Loucy (cell line): Measurements from ENCODE around the gene FMO2.

Experiments used
- H2AFZ ChIP-seq: fragments of 200-600 bp; sonication (generic); 2 replicates; pipeline ENCODE4 v1.6.0; 2016; ENCODE audit warnings: antibody characterized with exemption, mild to moderate bottlenecking, low read length, moderate library complexity
- H3F3A ChIP-seq: fragments of 200-600 bp; 2 replicates; pipeline ENCODE4 v1.6.0; 2016; ENCODE audit warnings: antibody characterized with exemption, low read depth, mild to moderate bottlenecking
- H3K27me3 ChIP-seq: fragments of 200-600 bp; sonication (generic); 2 replicates; pipeline ENCODE4 v1.6.1; 2014; ENCODE audit warnings: low read length, mild to moderate bottlenecking; ENCODE audit not compliant: insufficient read depth, poor library complexity, severe bottlenecking
- H3K36me3 ChIP-seq: fragments of 200-600 bp; sonication (generic); 2 replicates; pipeline ENCODE4 v1.6.1; 2016; ENCODE audit warnings: low read length; ENCODE audit not compliant: insufficient read depth
- H3K4me1 ChIP-seq: fragments of 200-600 bp; sonication (generic); 2 replicates; pipeline ENCODE4 v1.5.1; 2014; ENCODE audit warnings: low read length, mild to moderate bottlenecking; ENCODE audit not compliant: insufficient read depth, poor library complexity, severe bottlenecking
- H3K4me2 ChIP-seq: fragments of 200-600 bp; sonication (generic); 2 replicates; pipeline ENCODE4 v1.6.0; 2014; ENCODE audit warnings: antibody characterized with exemption, low read length, low read depth, mild to moderate bottlenecking; ENCODE audit not compliant: poor library complexity, severe bottlenecking
- H3K4me3 ChIP-seq: fragments of 200-600 bp; sonication (generic); 2 replicates; pipeline ENCODE4 v1.5.1; 2014; ENCODE audit warnings: low read length, mild to moderate bottlenecking, mixed read lengths; ENCODE audit not compliant: poor library complexity, severe bottlenecking
- H3K79me2 ChIP-seq: fragments of 200-600 bp; sonication (generic); 2 replicates; pipeline ENCODE4 v1.6.1; 2014; ENCODE audit warnings: low read length; ENCODE audit not compliant: insufficient read depth
- H3K9ac ChIP-seq: fragments of 200-600 bp; sonication (generic); 2 replicates; pipeline ENCODE4 v1.6.0; 2014; ENCODE audit warnings: mild to moderate bottlenecking, low read depth, low read length, moderate library complexity; ENCODE audit not compliant: poor library complexity, severe bottlenecking
- H3K9me2 ChIP-seq: fragments of 200-600 bp; sonication (generic); replicated peaks from 2 replicates; pipeline ENCODE4 v1.6.1; 2016; ENCODE audit warnings: low read depth, low read length, mixed read lengths
- H3K9me3 ChIP-seq: fragments of 200-600 bp; sonication (generic); 2 replicates; pipeline ENCODE4 v1.6.1; 2014; ENCODE audit warnings: mild to moderate bottlenecking, antibody characterized with exemption, low read length, low read depth; ENCODE audit not compliant: insufficient read depth
- H4K20me1 ChIP-seq: fragments of 200-600 bp; sonication (generic); 2 replicates; pipeline ENCODE4 v1.6.0; 2014; ENCODE audit warnings: antibody characterized with exemption, low read length, mild to moderate bottlenecking; ENCODE audit not compliant: insufficient read depth, poor library complexity, severe bottlenecking
- EZH2phosphoT487 ChIP-seq: fragments of 200-600 bp; IDR thresholded peaks from 2 replicates; pipeline ENCODE4 v1.6.1; 2018; ENCODE audit warnings: antibody characterized with exemption, mild to moderate bottlenecking, moderate library complexity, borderline replicate concordance
- TF ChIP-seq, protein P1 (sequence below): fragments of 200-600 bp; sonication (generic); conservative IDR thresholded peaks from 2 replicates; pipeline ENCODE4 v1.5.1; 2014; ENCODE audit warnings: mild to moderate bottlenecking, antibody characterized with exemption, low read length

FMO2 gene

DNA sequence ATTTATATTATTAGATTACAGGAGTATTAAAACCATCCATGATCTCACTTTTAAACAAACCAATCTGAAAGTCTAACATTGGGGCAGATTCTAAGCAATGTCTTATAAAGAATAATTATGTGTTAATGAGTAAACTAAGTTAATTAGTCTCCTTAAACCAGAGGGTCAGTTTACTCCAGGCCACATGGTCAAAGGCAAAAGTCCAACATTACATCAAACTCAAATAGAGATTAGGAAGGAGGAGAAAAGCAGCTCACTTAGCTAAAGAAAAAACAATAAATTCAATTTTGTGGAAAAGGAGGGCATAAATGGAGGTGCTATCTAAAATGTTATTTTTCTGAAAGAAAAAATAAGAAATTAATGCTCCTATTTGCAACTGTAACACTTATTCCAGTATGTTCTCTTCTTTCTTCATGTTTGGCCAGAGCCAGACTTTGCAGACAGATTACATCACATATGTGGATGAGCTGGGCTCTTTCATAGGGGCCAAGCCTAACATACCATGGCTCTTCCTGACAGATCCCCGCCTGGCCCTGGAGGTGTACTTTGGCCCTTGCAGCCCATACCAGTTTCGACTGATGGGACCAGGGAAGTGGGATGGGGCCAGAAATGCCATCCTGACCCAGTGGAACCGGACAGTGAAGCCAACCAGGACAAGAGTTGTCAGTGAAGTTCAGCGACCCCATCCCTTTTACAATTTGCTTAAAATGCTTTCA, 24.3 kb upstream of the FMO2 start:
- Histone ChIP-seq H3K4me2 (no peak overlapping the region), H3K4me1 (no peaks in the 10 kb centered on the region)

DNA sequence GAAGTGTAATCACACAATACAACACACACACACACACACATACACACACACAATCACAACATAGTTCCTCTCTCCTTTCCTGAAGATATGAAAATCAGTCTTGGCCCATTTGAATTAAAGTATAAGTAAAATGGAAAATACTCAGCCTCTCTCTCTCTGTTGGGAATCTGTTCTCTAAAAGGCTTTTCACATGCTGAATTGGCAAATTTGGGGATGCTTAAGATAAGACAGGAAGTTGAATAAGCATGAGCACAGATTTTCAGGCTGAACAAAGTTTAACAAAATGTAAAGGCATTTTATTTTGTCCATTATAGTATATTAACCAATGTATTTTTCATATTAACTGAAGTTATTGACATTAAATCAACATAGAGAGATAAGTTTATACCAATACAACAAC, 23.7 kb upstream of the FMO2 start:
- H3F3A ChIP-seq = no peaks in the 10 kb centered on the region
- no peaks in the 10 kb centered on the region for H3K9me2 ChIP-seq
- H3K36me3 ChIP-seq = no peaks in the 10 kb centered on the region
- H3K9me3 ChIP-seq = no peaks in the 10 kb centered on the region
- no peak overlapping the region for H3K4me3 ChIP-seq
- H3K4me2 ChIP-seq = no peak overlapping the region
- H4K20me1 ChIP-seq = no peaks in the 10 kb centered on the region
- no peak overlapping the region for H2AFZ ChIP-seq
- no peaks in the 10 kb centered on the region for H3K4me1 ChIP-seq
- H3K9ac ChIP-seq = no peak overlapping the region
- TF ChIP-seq, protein P1, sequence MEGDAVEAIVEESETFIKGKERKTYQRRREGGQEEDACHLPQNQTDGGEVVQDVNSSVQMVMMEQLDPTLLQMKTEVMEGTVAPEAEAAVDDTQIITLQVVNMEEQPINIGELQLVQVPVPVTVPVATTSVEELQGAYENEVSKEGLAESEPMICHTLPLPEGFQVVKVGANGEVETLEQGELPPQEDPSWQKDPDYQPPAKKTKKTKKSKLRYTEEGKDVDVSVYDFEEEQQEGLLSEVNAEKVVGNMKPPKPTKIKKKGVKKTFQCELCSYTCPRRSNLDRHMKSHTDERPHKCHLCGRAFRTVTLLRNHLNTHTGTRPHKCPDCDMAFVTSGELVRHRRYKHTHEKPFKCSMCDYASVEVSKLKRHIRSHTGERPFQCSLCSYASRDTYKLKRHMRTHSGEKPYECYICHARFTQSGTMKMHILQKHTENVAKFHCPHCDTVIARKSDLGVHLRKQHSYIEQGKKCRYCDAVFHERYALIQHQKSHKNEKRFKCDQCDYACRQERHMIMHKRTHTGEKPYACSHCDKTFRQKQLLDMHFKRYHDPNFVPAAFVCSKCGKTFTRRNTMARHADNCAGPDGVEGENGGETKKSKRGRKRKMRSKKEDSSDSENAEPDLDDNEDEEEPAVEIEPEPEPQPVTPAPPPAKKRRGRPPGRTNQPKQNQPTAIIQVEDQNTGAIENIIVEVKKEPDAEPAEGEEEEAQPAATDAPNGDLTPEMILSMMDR = no peak
- TF ChIP-seq EZH2phosphoT487 = no peak
- H3K27me3 ChIP-seq = no peaks in the 10 kb centered on the region
- H3K79me2 ChIP-seq = no peaks in the 10 kb centered on the region

More for the DNA sequence above, 24.3 kb upstream of the FMO2 start:
- Histone ChIP-seq H3F3A (no peaks in the 10 kb centered on the region), H3K79me2 (no peaks in the 10 kb centered on the region), H3K27me3 (no peaks in the 10 kb centered on the region), H4K20me1 (no peaks in the 10 kb centered on the region), H2AFZ (no peak overlapping the region), H3K4me3 (no peak overlapping the region), H3K9me2 (no peaks in the 10 kb centered on the region), H3K9ac (no peak overlapping the region), H3K36me3 (no peaks in the 10 kb centered on the region), H3K9me3 (no peaks in the 10 kb centered on the region)
- no peak for TF ChIP-seq EZH2phosphoT487
- TF ChIP-seq, protein P1 = no peak

DNA sequence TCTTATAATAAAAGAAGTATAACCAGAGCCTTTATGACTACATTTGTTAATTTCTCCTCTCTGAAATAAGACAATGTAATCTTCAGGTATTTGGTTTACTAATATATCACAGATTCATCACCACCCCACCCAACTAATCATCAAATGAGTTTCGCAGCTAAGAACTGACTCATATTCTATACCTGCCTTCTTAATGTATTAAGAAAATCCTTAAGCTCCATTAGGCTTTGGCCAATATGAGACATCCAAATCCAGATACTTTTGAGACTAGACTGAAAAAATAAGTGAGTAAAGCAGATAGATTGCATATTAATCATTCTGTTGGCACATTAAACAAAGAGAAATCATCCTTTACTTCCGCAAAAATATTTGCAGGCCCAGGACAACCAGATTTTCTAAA, 18.7 kb upstream of the FMO2 start:
- Histone ChIP-seq H3K9me2 (no peaks in the 10 kb centered on the region), H3K36me3 (no peaks in the 10 kb centered on the region), H2AFZ (no peak overlapping the region), H3K27me3 (no peaks in the 10 kb centered on the region), H3K9ac (no peak overlapping the region), H3K4me2 (no peak overlapping the region), H4K20me1 (no peaks in the 10 kb centered on the region), H3F3A (no peaks in the 10 kb centered on the region), H3K4me1 (no peaks in the 10 kb centered on the region), H3K79me2 (no peaks in the 10 kb centered on the region), H3K9me3 (no peaks in the 10 kb centered on the region), H3K4me3 (no peak overlapping the region)
- TF ChIP-seq, protein P1 = no peak
